SKM-1 treated with dmso at 0.1 percent for 144 hours (cell line): ENCODE results near the gene PODNL1.
A peak's percentile ranks its signal among the peaks of the same experiment; 100 is the strongest.

Experiments
- DNase-seq: peaks from one replicate; lab custom pipeline; 2025; ENCODE audit not compliant: unreplicated experiment; lab: John Stamatoyannopoulos, UW

PODNL1 gene

DNA sequence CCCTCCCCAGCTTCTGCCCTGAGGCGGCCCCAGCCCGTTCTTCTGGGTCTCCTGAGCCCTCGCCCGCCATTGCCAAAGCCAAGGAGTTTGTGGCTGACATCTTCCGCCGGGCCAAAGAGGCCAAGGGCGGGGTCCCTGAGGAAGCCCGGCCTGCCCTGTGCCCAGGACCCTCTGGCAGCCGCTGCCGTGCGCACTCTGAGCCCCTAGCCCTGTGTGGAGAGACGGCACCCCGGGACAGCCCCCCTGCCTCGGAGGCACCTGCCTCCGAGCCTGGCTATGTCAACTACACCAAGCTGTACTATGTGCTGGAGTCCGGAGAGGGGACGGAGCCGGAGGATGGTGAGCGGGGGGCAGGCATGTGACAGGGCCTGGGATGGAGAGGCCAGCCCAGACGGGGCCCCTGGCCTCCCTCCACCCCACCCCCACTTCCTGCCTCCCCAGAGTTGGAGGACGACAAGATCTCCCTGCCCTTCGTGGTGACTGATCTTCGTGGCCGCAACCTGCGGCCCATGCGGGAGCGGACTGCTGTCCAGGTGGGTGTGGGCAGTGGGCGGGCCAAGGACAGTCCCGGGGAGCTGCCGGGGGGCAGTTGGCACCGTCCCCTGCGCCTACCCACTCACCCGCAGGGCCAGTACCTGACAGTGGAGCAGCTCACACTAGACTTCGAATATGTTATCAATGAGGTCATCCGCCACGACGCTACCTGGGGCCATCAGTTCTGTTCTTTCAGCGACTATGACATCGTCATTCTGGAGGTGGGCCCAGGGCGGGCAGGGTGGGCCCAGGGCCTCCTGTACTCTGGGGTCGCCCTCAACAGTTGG is 21.1 kb upstream of the PODNL1 start:
- DNase-seq = no peak

DNA sequence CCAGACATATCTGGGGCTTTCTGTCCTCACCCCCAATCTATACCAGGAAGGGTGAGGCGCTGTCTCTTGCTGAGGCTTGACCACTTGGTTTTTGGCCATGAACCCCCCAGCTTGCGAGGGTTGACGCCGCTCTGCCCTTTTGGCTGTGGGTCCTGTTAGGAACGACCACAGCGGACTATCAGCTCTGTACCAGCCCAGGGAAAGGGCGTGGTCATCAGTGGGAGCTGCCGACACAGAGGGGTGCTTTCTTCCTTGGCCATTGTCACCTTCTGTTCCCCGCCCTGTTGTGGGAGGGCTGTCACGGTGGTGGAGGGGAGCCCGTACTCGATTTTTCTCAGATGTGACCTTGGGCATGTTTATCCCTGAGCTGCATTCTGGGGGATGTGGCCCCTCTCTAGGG is 19.8 kb upstream of the PODNL1 start:
- DNase-seq = no peak

DNA sequence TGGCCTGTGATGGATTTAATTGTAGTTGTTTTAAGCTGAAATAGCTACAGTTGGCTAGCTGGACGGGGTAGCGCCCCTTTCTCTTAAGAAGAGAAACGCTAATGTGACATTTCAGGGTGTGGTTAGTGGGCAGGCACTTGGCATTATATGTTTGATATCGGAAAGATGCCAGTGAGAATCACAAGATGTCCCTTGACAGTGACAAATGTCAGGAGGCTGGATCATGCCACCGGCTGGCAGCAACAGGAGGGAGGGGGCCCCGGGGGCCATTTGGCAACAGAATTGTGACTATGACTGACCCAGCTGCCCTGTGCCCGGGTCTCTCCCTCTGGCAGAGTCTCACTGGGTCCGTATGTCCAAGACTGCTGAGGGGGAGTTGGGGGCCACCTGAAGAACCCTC is 18.8 kb upstream of the PODNL1 start:
- DNase-seq = no peak

DNA sequence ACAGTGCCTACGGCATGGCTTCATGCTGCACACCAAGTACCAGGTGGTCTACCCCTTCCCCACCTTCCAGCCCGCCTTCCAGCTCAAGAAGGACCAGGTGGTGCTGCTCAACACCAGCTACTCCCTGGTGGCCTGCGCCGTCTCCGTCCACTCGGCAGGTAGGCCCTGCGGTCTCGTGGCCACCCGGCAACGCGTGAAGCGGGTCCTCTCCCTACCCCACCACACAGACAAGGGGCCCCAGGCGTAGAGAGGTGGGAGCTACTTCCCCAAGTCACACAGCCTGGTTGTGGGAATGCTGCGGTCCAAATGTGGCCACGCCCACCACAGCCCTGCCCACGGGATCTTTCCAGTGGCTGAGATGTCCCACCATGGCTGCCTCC is 18.1 kb upstream of the PODNL1 start:
- DNase-seq = no peak

DNA sequence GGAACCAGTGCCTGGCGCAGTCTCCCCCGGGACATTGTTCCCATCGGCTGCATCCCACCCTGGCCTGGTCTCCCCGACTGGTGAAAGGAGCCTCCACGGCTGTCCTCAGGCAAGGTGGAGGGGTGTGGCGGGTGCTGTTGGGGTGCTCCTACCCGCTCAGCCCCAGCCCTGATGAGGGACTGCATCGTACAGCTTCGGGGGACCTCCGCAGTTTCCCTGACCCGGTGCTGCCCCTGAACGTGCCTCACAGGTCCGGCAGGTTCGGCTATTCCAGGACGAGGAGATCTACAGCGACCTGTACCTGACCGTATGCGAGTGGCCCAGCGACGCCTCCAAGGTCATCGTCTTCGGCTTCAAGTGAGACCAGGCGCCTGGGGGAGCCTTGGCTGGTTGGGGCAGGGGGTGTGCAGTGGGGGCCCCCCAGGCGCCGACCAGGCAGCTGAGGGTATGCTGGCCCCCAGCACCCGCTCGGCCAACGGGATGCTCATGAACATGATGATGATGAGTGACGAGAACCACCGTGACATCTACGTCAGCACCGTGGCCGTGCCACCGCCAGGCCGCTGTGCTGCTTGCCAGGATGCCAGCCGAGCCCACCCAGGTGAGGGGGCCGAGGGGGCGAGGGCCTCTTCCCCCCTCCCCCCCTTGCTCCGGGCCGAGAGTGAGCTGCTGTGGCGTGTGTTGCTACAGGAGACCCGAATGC is 17.6 kb upstream of the PODNL1 start:
- DNase-seq = no peak

DNA sequence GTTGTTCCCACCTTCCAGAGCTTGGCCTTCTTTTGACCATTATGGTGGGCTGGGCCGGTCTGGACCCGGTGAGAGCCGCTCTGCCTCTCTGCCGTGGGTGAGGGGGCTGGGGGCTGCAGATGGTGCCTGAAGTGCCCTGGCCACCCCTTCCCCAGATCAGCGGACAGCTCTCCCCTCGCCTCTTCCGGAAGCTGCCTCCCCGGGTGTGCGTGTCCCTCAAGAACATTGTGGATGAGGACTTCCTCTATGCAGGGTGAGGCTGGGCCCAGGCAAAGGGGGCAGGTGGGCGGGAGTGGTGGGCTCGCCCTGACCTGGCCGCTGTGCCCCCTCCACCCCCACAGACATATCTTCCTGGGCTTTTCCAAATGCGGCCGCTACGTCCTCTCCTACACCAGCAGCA is 16.0 kb upstream of the PODNL1 start:
- DNase-seq = no peak

DNA sequence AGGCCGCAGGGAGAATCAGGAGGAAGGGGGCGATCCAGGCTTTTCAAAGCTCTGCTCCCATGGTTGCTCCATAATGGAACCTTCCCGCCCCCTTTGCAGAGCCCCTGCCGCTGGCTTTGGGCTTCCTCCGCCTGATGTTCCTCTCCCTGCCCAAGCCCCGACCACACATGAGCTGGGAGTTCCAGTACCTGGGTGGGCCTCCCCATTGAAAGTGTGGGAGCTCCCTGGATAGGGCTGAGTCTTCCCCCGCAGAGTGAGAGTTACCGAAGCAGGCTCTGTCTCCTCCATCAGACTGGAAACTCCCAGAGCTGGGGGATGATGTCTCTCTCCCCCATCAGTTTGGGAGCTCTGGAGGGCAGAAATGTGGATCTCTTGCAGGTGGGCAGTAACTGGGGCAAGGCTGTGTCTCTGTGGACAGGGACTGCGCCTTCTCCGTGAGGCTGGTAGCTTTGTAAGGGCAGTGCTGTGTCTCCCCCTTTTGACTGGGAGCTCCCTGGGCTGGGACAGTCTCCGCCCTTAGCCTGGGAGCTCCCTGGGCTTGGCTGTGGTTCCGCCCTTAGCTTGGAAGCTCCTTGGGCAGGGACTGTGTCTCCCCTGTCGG is 14.8 kb upstream of the PODNL1 start:
- no peak for DNase-seq

DNA sequence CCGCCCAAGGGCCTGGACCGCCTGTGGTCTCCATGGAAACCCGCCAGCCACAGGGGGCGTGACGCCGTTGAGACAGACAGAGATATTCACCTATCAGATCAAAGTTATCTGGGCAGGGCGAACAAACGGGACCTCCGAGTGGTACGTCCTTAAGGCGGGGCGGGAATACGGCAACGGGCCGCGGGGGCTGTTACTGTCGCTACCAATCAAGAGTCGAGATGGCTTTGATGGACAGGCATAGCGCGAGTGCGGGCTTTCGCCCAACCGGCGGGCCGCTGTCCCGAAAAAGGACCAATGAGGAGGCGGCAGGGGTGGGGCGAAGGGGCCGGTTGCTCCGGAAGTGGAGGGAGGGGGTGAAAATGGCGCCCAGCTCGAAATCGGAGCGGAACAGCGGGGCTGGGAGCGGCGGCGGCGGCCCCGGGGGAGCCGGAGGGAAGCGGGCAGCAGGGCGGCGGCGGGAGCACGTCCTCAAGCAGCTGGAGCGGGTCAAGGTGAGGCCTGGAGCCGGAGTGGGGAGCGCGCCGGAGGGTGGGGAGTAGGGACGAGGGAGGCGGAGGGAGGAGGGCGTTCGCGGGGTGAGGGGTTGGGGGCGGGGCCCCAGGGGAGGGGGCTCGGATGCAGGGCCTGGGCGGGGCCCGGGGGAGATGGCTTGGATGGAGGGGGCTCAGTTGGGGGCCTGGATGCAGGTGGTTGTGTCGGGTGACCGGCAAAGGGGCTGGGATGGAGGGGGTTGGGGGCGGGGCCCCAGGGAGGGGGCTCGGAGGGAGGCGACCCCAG is 14.1 kb upstream of the PODNL1 start, which contains the start of gene DCAF15:
TSS of gene DCAF15 (plus strand) at position 356 of the 777 bp plus-strand sequence. CDS start at position 360, 4 bp downstream.
- DNase-seq = peak; percentile 99

DNA sequence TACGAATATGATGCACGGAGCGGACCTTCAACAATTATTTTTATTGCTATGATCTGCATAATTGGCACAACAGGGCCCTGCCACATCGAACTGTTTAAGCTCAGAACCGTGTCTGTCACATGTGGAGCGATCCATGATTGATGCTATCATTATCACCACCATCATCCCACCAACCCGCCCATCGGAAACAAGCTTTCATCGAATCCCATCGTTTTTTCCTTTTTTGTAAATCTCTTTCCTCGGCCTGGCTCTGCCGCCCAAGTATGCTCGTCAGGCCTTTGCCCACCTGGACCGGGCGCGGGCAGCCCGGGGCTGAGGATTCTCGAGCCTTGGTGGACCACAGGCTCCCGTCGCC is 13.6 kb upstream of the PODNL1 start:
- DNase-seq = no peak

DNA sequence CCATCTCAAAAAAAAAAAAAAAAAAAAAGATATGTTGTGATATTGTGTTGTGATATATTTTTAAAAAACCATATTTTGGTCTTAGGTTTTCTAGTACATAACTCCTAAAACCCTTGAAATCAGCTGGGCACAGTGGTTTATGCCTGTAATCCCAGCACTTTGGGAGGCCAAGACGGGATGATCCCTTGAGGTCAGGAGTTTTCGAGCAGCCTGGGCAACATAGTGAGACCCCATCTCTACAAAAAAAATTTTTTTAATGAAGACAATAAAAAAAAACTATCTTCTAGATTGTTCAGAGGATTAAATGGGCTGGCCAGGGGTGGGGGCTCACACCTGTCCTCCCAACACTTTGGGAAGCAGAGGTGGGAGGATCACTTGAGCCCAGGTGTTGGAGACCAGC is 12.8 kb upstream of the PODNL1 start:
- no peak for DNase-seq

DNA sequence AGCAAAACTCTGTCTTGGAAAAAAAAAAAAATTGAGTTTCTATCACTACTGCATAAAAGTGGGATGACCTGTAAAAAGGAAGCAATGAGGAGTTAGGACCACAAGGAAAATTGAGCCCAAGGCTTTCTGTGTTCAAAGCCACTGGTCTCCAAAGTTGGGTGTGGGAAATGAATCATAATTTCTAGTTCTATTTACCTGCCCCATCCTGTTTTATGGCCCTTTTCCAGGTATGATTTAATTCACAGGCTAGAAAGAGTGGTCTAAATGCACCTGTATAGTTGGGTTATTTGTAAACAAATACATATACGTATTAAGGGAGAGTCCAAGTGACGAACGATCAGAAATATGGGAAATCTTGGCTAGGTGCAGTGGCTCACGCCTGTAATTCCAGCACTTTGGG is 8.2 kb upstream of the PODNL1 start:
- no peak for DNase-seq

DNA sequence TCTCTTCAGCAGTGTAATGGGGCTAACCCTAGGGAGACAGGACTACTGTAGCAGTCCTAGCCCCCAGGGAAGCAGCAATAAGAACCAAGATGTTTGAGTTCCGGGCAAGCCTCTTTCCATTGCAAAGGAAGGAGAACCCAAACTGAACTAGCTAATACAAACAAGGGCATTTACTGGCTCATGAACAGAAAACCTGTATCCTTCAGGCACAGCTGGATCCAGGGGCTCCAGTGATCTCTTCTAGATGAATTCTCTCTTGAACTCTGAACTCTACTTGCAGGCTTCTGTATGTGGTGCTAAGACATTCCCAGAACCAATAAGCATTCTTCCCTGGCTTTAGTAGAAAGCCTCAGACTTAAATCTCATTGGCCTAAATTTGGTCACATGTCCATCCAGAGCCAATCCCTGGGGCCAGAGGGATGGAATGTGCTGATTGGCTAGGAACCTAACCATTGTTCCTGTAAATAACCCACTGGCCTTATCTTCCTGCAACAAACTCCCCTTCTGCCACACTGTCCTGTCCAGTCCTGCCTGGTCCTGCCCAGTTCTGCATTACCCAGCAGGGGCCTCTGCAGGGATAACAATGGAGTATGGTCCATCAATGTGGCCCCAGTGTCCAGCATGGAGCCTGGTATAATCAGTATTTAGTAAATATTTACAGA is 3.9 kb upstream of the PODNL1 start:
- DNase-seq = no peak

DNA sequence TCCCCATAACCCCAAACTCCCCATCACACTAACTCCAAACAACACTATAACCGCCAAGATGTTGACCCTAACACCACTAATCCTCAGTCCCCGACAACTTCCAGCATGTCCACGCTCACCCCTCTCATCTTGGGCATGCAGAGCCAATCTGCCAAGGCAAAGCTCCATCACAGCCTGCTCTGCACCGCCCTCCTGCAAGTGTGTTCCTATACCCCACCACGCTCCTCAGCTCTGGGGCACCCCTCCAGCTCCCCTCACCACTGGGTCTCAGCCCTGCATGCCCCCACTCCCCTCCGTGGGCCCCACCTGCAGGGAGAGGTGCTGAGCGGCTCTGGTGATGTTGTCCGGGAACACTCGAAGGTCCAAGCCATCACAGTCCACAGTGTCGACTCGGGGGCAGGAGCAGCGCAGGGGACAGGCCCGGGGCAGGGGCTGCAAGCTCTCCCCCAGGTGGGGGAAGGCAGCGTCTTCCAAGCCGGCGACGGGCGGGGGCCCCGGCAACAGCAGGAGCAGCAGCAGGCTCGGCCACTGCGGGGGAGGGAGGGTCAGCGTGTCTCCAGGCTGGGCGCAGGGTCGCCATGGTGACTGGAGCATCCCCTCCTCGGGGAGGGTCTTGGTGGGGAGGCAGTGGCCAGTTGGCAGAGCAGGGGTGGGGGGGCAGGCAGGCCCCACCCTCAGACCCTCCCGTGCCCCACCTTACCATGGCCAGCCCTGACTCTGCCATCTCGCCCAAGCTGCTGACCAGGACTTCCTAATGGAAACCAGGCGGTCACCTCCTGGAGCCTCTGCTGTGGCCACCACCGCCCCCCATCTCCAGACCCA is 527 bp downstream of the PODNL1 start:
- DNase-seq = no peak

DNA sequence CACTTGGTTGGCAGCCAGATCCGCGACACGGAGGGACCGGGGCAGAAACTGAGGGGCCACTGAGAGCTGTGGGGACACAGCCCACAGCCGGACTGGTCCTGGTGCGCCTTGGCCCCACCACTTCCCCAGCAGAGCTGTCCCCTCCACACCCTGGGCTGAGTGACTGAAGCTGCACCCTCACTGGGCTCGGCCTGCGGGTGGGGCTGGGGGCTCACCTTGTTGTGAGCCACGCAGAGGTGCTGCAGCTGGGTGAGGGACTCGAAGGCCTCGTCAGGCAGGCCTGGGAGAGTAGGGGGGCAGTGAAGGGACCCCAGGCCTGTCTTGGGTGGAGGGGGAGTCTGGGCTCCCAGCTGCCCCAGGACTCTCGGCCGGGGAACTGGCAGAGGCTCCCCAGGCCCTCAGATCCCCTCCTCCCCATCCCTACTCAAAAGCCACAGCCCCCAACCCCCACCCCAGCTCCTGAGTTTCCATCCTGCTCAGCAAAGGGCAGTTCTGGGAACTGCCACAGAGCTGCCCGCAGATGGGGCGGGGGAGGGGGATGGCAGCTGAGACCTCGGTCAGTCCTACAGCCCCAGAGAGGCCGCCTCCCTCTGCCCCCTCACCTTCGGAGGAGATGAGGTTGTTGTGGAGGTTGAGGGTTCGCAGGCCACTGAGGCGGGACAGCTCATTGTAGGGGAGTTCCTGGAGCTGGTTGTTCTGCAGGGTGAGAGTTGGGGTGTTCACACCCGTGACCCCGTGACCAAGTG is 2.3 kb downstream of the PODNL1 start:
- no peak for DNase-seq

DNA sequence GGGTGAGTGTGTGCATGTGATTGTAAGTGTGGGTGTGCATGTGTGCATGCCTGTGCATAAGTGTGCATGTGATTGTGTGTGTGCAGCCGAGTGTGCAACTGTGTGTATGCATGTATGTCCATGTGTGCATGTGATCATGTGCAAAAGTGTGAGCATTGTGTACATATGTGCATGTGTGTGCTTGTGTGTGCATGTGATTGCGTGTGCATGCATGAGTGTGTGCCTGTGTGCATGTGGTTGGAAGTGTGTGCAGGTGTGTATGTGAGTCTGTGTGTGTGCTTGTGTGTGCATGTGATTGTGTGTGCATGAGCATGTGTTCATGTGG is 3.5 kb downstream of the PODNL1 start:
- no peak for DNase-seq

DNA sequence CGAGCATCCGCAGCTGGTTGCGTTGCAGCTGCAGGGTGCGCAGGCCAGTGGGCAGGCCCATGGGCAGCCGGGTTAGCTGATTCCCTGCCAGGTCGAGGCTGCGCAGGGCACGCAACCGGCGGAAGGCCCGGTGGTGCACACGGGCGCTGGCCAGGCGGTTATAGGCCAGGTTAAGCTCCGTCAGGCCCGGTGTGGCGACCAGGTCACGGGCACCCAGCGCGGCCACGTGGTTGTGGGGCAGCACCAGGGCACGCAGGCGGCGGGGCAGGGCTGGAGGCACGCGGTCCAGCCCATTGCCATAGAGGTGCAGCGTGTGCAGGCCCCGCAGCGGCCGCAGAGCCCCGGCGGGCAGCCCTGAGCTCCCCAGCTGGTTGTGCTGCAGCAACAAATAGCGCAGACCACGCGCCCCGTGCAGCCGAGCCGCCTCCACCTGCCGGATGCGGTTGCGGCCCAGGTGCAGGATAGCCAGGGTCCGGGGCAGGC is 5.3 kb downstream of the PODNL1 start:
- DNase-seq = no peak

DNA sequence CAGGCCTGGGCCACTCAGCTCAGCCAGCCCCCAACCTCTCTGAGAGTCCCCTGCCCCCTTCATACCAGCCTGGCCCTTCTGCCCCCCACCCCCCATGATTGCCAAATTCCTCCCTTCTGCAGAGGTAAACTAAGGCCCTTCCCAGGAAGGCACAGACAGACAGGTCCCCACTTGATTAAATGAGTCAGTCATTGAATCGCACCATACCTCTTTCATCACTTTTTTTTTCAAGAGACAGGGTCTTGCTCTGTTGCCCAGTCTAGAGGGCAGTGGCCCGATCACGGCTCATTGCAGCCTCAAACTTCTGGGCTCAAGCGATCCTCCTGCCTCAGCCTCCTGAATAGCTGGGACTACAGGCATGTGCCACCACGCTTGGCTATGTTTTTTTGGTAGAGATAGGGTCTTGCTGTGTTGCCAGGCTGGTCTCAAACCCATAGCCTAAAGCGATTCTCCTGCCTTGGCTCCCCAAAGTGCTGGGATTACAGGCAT is 6.0 kb downstream of the PODNL1 start:
- no peak for DNase-seq

DNA sequence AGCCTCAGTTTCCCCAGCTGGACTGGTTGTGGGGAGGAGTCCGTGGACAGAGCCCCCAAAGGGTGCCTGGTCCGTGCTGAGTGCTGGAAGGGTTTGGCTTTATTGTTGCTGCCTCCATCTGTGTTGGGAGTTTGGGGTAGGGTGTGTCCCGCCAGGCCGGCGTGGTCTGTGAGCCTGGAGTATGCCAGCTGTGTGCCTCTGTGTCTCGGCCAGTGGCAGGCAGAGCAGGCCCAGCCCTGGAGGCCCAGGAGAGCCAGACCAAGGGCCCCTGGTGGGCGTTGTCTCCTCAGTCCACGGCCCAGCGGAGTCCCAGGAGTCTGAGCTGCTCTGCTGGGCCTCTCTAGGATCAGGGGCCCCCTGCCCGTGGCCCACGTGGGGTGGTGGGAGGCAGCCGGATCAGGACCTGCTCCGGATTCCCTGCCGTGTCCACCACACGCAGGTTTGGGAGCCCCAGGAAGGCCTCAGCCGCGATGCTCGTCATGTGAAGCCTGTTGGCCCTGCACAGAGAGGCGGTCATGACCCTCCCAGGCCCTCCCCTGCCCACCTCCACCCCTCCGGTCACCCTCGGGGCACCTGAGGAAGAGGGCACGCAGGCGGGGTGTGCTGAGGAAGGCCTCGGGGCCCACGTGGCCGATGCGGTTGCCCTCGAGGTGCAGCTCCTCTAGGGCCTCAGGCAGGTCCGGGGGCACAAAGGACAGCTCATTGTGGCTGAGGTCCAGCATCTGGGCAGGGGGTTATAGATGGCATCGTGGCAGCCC is 6.6 kb downstream of the PODNL1 start:
- DNase-seq = no peak

DNA sequence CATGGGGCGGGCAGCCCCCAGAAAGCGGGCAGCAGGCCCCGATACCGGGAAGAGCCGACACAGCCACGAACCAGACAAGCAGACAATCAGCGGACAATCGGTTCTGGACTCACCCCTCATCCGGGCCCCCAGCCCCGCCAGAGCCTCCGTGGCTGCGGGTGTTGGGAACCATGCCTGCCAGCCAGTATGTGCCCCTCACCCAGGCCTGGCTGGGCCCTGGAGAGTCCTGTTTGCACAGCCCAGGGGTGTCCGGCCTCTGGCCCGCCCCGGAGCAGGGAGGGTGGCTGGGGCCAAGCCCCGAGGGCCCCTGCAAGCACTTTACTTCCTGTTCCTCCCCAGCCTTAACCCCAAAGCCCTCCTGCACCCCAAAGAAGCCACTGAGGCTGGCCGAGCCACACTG is 7.8 kb downstream of the PODNL1 start:
- no peak for DNase-seq
